GM23338 (cell line): Measurements from ENCODE around the gene MRPS16.

Experiments used
- CREB1 ChIP-seq: fragments of 250-450 bp; sonication (Bioruptor Pico); IDR thresholded peaks from 2 replicates; pipeline ENCODE4 v1.5.0; 2020; ENCODE audit warnings: low read depth, mild to moderate bottlenecking, moderate library complexity
- CTCF ChIP-seq, 2 experiments: fragments of 200-600 bp in 1 of 2; sonication (generic) in 1 of 2; conservative IDR thresholded peaks; 2 replicates each; pipeline versions ENCODE4 v1.5.1 to v1.6.1; 2016 to 2017; ENCODE audit warnings: antibody characterized with exemption in 2 of 2, low read depth in 2 of 2, mild to moderate bottlenecking in 2 of 2, moderate library complexity in 1 of 2
- EZH2 ChIP-seq: fragments of 200-600 bp; sonication (generic); IDR thresholded peaks from one replicate; pipeline ENCODE4 v1.8.0; 2017; ENCODE audit warnings: antibody characterized with exemption, mild to moderate bottlenecking, low read depth; ENCODE audit not compliant: unreplicated experiment
- NANOG ChIP-seq: IDR thresholded peaks from 2 replicates; pipeline ENCODE4 v1.6.1; 2016; ENCODE audit warnings: antibody characterized with exemption, borderline replicate concordance
- POLR2AphosphoS5 ChIP-seq: IDR thresholded peaks from 2 replicates; pipeline ENCODE4 v1.6.1; 2016; ENCODE audit warnings: antibody characterized with exemption, low read depth
- REST ChIP-seq: IDR thresholded peaks from one replicate; pipeline ENCODE4 v1.6.1; 2018; ENCODE audit warnings: antibody characterized with exemption; ENCODE audit not compliant: unreplicated experiment
- ZNF114 ChIP-seq: fragments of 250-450 bp; sonication (Bioruptor Pico); IDR thresholded peaks from 2 replicates; pipeline ENCODE4 v1.5.0; 2020; ENCODE audit warnings: mild to moderate bottlenecking, moderate library complexity

GRCh38 chr10:73217628-73218027, 34.8 kb downstream of the MRPS16 start:
- TF ChIP-seq CTCF (conservative IDR thresholded peaks at IDR 0.05; ENCODE audit: low read depth in 2 of 2) (no peak), POLR2AphosphoS5 (no peak), REST (no peak), EZH2 (no peak), NANOG (no peak), ZNF114 (CRISPR knock-in tag) (no peak), CREB1 (no peak)
